ENCODE results near the gene PEX16.

- no peak for TF ChIP-seq POLR2A (IDR thresholded peaks at IDR 0.05; ENCODE audit: extremely low read depth, insufficient read length)
- TF ChIP-seq, protein P1, sequence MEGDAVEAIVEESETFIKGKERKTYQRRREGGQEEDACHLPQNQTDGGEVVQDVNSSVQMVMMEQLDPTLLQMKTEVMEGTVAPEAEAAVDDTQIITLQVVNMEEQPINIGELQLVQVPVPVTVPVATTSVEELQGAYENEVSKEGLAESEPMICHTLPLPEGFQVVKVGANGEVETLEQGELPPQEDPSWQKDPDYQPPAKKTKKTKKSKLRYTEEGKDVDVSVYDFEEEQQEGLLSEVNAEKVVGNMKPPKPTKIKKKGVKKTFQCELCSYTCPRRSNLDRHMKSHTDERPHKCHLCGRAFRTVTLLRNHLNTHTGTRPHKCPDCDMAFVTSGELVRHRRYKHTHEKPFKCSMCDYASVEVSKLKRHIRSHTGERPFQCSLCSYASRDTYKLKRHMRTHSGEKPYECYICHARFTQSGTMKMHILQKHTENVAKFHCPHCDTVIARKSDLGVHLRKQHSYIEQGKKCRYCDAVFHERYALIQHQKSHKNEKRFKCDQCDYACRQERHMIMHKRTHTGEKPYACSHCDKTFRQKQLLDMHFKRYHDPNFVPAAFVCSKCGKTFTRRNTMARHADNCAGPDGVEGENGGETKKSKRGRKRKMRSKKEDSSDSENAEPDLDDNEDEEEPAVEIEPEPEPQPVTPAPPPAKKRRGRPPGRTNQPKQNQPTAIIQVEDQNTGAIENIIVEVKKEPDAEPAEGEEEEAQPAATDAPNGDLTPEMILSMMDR (IDR thresholded peaks at IDR 0.05; ENCODE audit: low read depth, low read length), result no peak
- TF ChIP-seq MAX (IDR thresholded peaks at IDR 0.05; ENCODE audit: low read depth, low read length), result no peak
- TF ChIP-seq MYC (IDR thresholded peaks at IDR 0.05; ENCODE audit: low read depth, low read length), result no peak
Observed at GRCh38 chr11:45917286-45917622, 423 bp downstream of the PEX16 start.
